Mucosa of stomach (tissue), 1 donor: ENCODE results near the gene MICALL1.

Experiments used
- H3K27me3 ChIP-seq: one replicate; pipeline ENCODE4 v1.7.0; 2013; ENCODE audit warnings: mild to moderate bottlenecking, low read length; ENCODE audit not compliant: control insufficient read depth, insufficient read depth
- H3K36me3 ChIP-seq: one replicate; pipeline ENCODE4 v1.7.0; 2013; ENCODE audit warnings: low read length; ENCODE audit not compliant: control insufficient read depth, insufficient read depth
- H3K4me1 ChIP-seq: one replicate; pipeline ENCODE4 v1.7.0; 2013; ENCODE audit warnings: mild to moderate bottlenecking, low read length; ENCODE audit not compliant: control insufficient read depth, insufficient read depth
- H3K4me3 ChIP-seq: one replicate; pipeline ENCODE4 v1.7.0; 2013; ENCODE audit warnings: low read length
- H3K9ac ChIP-seq: one replicate; pipeline ENCODE4 v1.7.0; 2013; ENCODE audit warnings: mild to moderate bottlenecking, low read length, moderate library complexity
- H3K9me3 ChIP-seq: one replicate; pipeline ENCODE4 v1.7.0; 2013; ENCODE audit warnings: mild to moderate bottlenecking, low read length, moderate library complexity; ENCODE audit not compliant: control insufficient read depth
- donor health status: Pancreatic carcinoma.

MICALL1 gene

GRCh38 chr22:37983860-37984791 is 78.0 kb downstream of the MICALL1 start, which contains the start of gene SOX10:
Gene SOX10, minus strand, starts transcription at chr22:37984555. Its CDS starts 771 bp downstream, at chr22:37983784.
- Histone ChIP-seq H3K9me3 (no peaks in the 10 kb centered on the region), H3K36me3 (no peaks in the 10 kb centered on the region), H3K9ac (no peak within 1 kb of the TSS), H3K4me3 (no peak within 1 kb of the TSS), H3K27me3 (no peaks in the 10 kb centered on the region), H3K4me1 (peaks cover 12% of the 10 kb centered on the region)

GRCh38 chr22:37985050-37985585 is 79.0 kb downstream of the MICALL1 start:
- H3K9me3 ChIP-seq, result no peaks in the 10 kb centered on the region

GRCh38 chr22:37985751-37986281 is 79.7 kb downstream of the MICALL1 start:
- Histone ChIP-seq H3K9me3 (no peaks in the 10 kb centered on the region), H3K9ac (no peak overlapping the region), H3K27me3 (no peaks in the 10 kb centered on the region), H3K4me3 (no peak overlapping the region), H3K4me1 (peaks cover 12% of the 10 kb centered on the region), H3K36me3 (no peaks in the 10 kb centered on the region)

More at GRCh38 chr22:37985050-37985585, 79.0 kb downstream of the MICALL1 start:
- H3K36me3 ChIP-seq, result no peaks in the 10 kb centered on the region
- no peaks in the 10 kb centered on the region for H3K27me3 ChIP-seq
- H3K9ac ChIP-seq, result no peak overlapping the region
- no peak overlapping the region for H3K4me3 ChIP-seq
- H3K4me1 ChIP-seq, result peaks cover 12% of the 10 kb centered on the region

GRCh38 chr22:37986371-37986770 is 80.3 kb downstream of the MICALL1 start:
- no peaks in the 10 kb centered on the region for H3K27me3 ChIP-seq
- no peaks in the 10 kb centered on the region for H3K9me3 ChIP-seq
- no peak overlapping the region for H3K9ac ChIP-seq
- peaks cover 10% of the 10 kb centered on the region for H3K4me1 ChIP-seq
- H3K36me3 ChIP-seq, result no peaks in the 10 kb centered on the region
- no peak overlapping the region for H3K4me3 ChIP-seq

- Histone ChIP-seq H3K9ac (no peak overlapping the region), H3K9me3 (no peaks in the 10 kb centered on the region), H3K4me3 (no peak overlapping the region), H3K36me3 (no peaks in the 10 kb centered on the region), H3K4me1 (peaks cover 6% of the 10 kb centered on the region), H3K27me3 (no peaks in the 10 kb centered on the region)
Measured at GRCh38 chr22:37989146-37990045, 83.3 kb downstream of the MICALL1 start.

GRCh38 chr22:37990301-37990700 is 84.2 kb downstream of the MICALL1 start:
- H3K9ac ChIP-seq, result no peak overlapping the region
- no peak overlapping the region for H3K4me3 ChIP-seq
- H3K4me1 ChIP-seq, result peaks cover 6% of the 10 kb centered on the region
- no peaks in the 10 kb centered on the region for H3K9me3 ChIP-seq
- H3K27me3 ChIP-seq, result no peaks in the 10 kb centered on the region
- no peaks in the 10 kb centered on the region for H3K36me3 ChIP-seq

GRCh38 chr22:37990862-37991261 is 84.8 kb downstream of the MICALL1 start:
- H3K4me1 ChIP-seq, result peaks cover 6% of the 10 kb centered on the region
- H3K9me3 ChIP-seq, result no peaks in the 10 kb centered on the region
- H3K4me3 ChIP-seq, result no peak overlapping the region
- no peaks in the 10 kb centered on the region for H3K27me3 ChIP-seq
- no peaks in the 10 kb centered on the region for H3K36me3 ChIP-seq
- H3K9ac ChIP-seq, result no peak overlapping the region

GRCh38 chr22:37991731-37992442 is 85.8 kb downstream of the MICALL1 start:
- Histone ChIP-seq H3K4me3 (no peak overlapping the region), H3K4me1 (peaks cover 6% of the 10 kb centered on the region), H3K9ac (no peak overlapping the region), H3K27me3 (no peaks in the 10 kb centered on the region), H3K36me3 (no peaks in the 10 kb centered on the region), H3K9me3 (no peaks in the 10 kb centered on the region)
